WERI-Rb-1 (cell line): ENCODE data around the gene MOG.

Experiments
- DNase-seq: peaks from one replicate; pipeline ENCODE4 v3.0.0-alpha.2; 2020
- H3K27ac ChIP-seq: fragments of 250-450 bp; sonication (Bioruptor Pico); 2 replicates; pipeline ENCODE4 v1.5.1; 2020; ENCODE audit warnings: mild to moderate bottlenecking, moderate library complexity
- H3K27me3 ChIP-seq: fragments of 250-450 bp; sonication (Bioruptor Pico); 2 replicates; pipeline ENCODE4 v1.5.1; 2021; ENCODE audit warnings: mild to moderate bottlenecking, low read depth, moderate library complexity; ENCODE audit not compliant: insufficient read depth, severe bottlenecking
- H3K36me3 ChIP-seq: fragments of 250-450 bp; sonication (Bioruptor Pico); 2 replicates; pipeline ENCODE4 v1.5.1; 2020; ENCODE audit warnings: mild to moderate bottlenecking, moderate library complexity
- H3K4me3 ChIP-seq: 2 replicates; pipeline ENCODE4 v1.5.1; 2011; ENCODE audit warnings: low read depth, mild to moderate bottlenecking, control low read depth, low read length
- H3K9me3 ChIP-seq: fragments of 250-450 bp; sonication (Bioruptor Pico); 2 replicates; pipeline ENCODE4 v1.5.1; 2021; ENCODE audit warnings: mild to moderate bottlenecking, moderate library complexity; ENCODE audit not compliant: severe bottlenecking
- CTCF ChIP-seq: IDR thresholded peaks from 2 replicates; pipeline ENCODE4 v1.5.1; 2011; ENCODE audit warnings: low read depth, mild to moderate bottlenecking, control low read depth, inconsistent platforms, low read length

The MOG gene

GRCh38 chr6:29656798-29657197, at the start of gene MOG:
Gene MOG, plus strand, starts transcription at chr6:29657092. Its CDS starts 118 bp downstream, at chr6:29657210.
- H3K36me3 ChIP-seq: no peaks in the 10 kb centered on the region
- peaks cover 73% of the 10 kb centered on the region for H3K27me3 ChIP-seq
- H3K27ac ChIP-seq: no peak within 1 kb of the TSS
- DNase-seq: no peak
- no peak within 1 kb of the TSS for H3K4me3 ChIP-seq
- H3K9me3 ChIP-seq: no peaks in the 10 kb centered on the region
- no peak for TF ChIP-seq CTCF

GRCh38 chr6:29608131-29608530, 48.8 kb upstream of the MOG start:
- Histone ChIP-seq H3K36me3 (peaks cover 96% of the 10 kb centered on the region), H3K27me3 (no peaks in the 10 kb centered on the region), H3K9me3 (no peaks in the 10 kb centered on the region), H3K27ac (no peak overlapping the region), H3K4me3 (no peak overlapping the region)
- no peak for TF ChIP-seq CTCF
- DNase-seq: no peak

GRCh38 chr6:29610540-29610939, 46.4 kb upstream of the MOG start:
- DNase-seq: no peak
- no peak for TF ChIP-seq CTCF
- peaks cover 87% of the 10 kb centered on the region for H3K36me3 ChIP-seq

GRCh38 chr6:29611426-29611825, 45.5 kb upstream of the MOG start:
- Histone ChIP-seq H3K27me3 (no peaks in the 10 kb centered on the region), H3K36me3 (peaks cover 82% of the 10 kb centered on the region), H3K27ac (no peak overlapping the region), H3K4me3 (no peak overlapping the region), H3K9me3 (no peaks in the 10 kb centered on the region)
- TF ChIP-seq CTCF: no peak
- no peak for DNase-seq

More at GRCh38 chr6:29610540-29610939, 46.4 kb upstream of the MOG start:
- no peak overlapping the region for H3K27ac ChIP-seq
- H3K9me3 ChIP-seq: no peaks in the 10 kb centered on the region
- H3K4me3 ChIP-seq: no peak overlapping the region
- H3K27me3 ChIP-seq: no peaks in the 10 kb centered on the region

- H3K36me3 ChIP-seq: peaks cover 76% of the 10 kb centered on the region
Measured at GRCh38 chr6:29617782-29618554, 38.9 kb upstream of the MOG start.

More at GRCh38 chr6:29617782-29618554, 38.9 kb upstream of the MOG start:
- Histone ChIP-seq H3K27ac (no peak overlapping the region), H3K4me3 (no peak overlapping the region), H3K27me3 (no peaks in the 10 kb centered on the region), H3K9me3 (no peaks in the 10 kb centered on the region)
- peak; percentile 32 for DNase-seq
- TF ChIP-seq CTCF: peak; percentile 69
